Body of pancreas (tissue), 4 donors: ENCODE data around the gene PRSS8. TPM values are rescaled to one million over a fixed set of nuclear protein-coding genes. Genes with fewer than 3 reads are reported as not detected.

Source experiments
- ATAC-seq: fragments of 150-250 bp; one replicate; pipeline ENCODE4 v1.9.1; 2016
- DNase-seq, 4 donors: peaks; one replicate each; pipeline ENCODE4 v3.0.0-alpha.2; 2019
- H3K27ac ChIP-seq, 4 donors: fragments of 200-600 bp; sonication (generic); 1 replicate in 3 of 4; 2 replicates in 1 of 4; pipeline versions ENCODE4 v1.5.1 to v1.6.1; 2016 to 2019; ENCODE audit warnings: mild to moderate bottlenecking in 1 of 4, mixed read lengths in 1 of 4, moderate library complexity in 1 of 4
- H3K27me3 ChIP-seq, 2 donors: fragments of 200-600 bp; sonication (generic); one replicate each; pipeline ENCODE4 v1.6.0; 2016; ENCODE audit warnings: mild to moderate bottlenecking in 1 of 2
- H3K36me3 ChIP-seq, 2 donors: fragments of 200-600 bp; sonication (generic); replicated peaks in 1 of 2; 2 replicates each; pipeline ENCODE4 v1.5.1; 2016; ENCODE audit warnings: low read depth in 2 of 2; ENCODE audit not compliant: insufficient read depth in 1 of 2
- H3K4me1 ChIP-seq: fragments of 200-600 bp; sonication (generic); one replicate; pipeline ENCODE4 v1.6.0; 2016
- H3K4me3 ChIP-seq, 2 donors: fragments of 200-600 bp; sonication (generic); 1 replicate in 1 of 2; 2 replicates in 1 of 2; pipeline ENCODE4 v1.5.1; 2016 to 2019
- H3K9me3 ChIP-seq, 3 donors: fragments of 200-600 bp; sonication (generic); 1 replicate in 2 of 3; 2 replicates in 1 of 3; pipeline ENCODE4 v1.5.1; 2016
- POLR2A ChIP-seq, 3 donors: fragments of 450-650 bp; IDR thresholded peaks; one replicate each; pipeline ENCODE4 v1.6.1; 2016; ENCODE audit warnings: antibody characterized with exemption in 3 of 3, mild to moderate bottlenecking in 2 of 3
- WGBS, 2 donors: methylation state at CpG; one replicate each; pipeline ENCODE4 v1.1.5; 2017; 5-methylcytosine and 5-hydroxymethylcytosine counted together
- intact Hi-C: fragments of 100-400 bp; cut with DNase I; formaldehyde crosslinking; loops from one replicate; pipeline ENCODE4 v1.15.1; 2023
- total RNA-seq, 2 donors: library from RNA; depleted of rRNA; stranded (reverse); fragments of >200 nt; gene quantifications; one replicate each; pipeline ENCODE4 v1.1.0, GENCODE V29; 2016
- TF ChIP-seq, protein P1 (sequence below), 7 experiments: fragments of 450-650 bp in 4 of 7; fragments of 200-600 bp in 3 of 7; sonication (generic) in 3 of 7; IDR thresholded peaks; one replicate each; pipeline ENCODE4 v1.5.1; 2016 to 2019; ENCODE audit warnings: antibody characterized with exemption in 7 of 7

The PRSS8 gene
- total RNA-seq, 2 donors from 2014 or later: 75.5 to 81.7 TPM

DNA sequence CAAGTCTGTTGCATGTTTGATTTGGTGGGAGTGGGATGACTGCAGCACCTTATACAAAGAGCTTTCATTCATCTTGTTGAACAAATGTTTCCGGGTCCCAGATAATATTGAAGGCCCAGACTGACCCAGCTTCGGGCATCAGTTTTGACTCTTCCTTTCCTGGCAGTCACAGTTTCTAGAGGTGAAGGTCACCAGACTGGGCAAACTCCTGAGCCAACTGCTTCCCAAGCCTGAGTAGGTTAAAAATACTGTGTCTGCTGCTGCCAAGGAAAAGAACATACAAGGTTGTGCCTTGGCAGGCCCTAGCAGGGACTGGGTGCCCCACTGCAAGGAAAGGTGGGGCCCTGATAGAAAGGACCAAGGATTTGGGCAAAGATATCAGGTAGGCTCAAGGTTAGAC is 22.8 kb downstream of the PRSS8 start:
- 38 to 40% methylated on average over 2 of the region's 2 CpGs for WGBS, 2 donors
- intact Hi-C loops: no loop called here
- H3K4me1 ChIP-seq: peaks cover 73% of the 10 kb centered on the region
- no peaks in the 10 kb centered on the region for H3K9me3 ChIP-seq
- no peak for DNase-seq
- no peaks in the 10 kb centered on the region for H3K27me3 ChIP-seq
- no peak for TF ChIP-seq POLR2A (IDR thresholded peaks at IDR 0.05)
- TF ChIP-seq, protein P1, sequence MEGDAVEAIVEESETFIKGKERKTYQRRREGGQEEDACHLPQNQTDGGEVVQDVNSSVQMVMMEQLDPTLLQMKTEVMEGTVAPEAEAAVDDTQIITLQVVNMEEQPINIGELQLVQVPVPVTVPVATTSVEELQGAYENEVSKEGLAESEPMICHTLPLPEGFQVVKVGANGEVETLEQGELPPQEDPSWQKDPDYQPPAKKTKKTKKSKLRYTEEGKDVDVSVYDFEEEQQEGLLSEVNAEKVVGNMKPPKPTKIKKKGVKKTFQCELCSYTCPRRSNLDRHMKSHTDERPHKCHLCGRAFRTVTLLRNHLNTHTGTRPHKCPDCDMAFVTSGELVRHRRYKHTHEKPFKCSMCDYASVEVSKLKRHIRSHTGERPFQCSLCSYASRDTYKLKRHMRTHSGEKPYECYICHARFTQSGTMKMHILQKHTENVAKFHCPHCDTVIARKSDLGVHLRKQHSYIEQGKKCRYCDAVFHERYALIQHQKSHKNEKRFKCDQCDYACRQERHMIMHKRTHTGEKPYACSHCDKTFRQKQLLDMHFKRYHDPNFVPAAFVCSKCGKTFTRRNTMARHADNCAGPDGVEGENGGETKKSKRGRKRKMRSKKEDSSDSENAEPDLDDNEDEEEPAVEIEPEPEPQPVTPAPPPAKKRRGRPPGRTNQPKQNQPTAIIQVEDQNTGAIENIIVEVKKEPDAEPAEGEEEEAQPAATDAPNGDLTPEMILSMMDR (IDR thresholded peaks at IDR 0.05): no peak
- no peak overlapping the region for H3K4me3 ChIP-seq
- peak overlapping the region in 3 of 4 donors; percentile 46 to 95 (median 74) for H3K27ac ChIP-seq
- no peak for ATAC-seq
- H3K36me3 ChIP-seq: peaks cover 0 to 6% of the 10 kb centered on the region in 2 donors

DNA sequence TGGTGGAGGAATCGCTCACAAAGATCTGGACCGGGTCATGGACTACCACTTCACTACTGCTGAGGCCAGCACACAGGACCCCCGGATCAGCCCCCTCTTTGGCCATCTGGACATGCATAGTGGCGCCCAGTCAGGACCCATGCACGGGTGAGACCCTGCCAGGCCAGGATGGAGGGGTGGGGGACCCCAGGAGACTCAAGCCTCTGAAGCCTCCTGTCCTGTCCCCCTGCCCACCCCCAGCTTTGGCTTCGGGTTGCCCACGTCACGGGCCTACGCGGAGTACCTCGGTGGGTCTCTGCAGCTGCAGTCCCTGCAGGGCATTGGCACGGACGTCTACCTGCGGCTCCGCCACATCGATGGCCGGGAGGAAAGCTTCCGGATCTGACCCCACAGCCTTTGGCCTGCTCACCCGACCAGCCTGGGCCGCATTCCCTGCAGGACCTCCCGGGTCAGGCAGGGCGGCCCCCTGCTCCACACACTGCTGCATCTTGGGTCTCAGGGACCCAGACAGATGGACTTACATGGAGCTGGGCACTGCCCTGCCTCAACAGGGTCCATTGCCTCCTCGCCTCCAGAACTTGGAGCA is 23.6 kb downstream of the PRSS8 start:
- peak overlapping the region in 2 of 4 donors; percentile 74 to 95 for H3K27ac ChIP-seq
- no peak for ATAC-seq
- no peak for DNase-seq
- H3K4me3 ChIP-seq: no peak overlapping the region
- H3K4me1 ChIP-seq: peaks cover 76% of the 10 kb centered on the region
- 93 to 94% methylated on average over 20 to 23 of the region's 23 CpGs for WGBS, 2 donors
- intact Hi-C loops: no loop called here
- TF ChIP-seq, protein P1 (IDR thresholded peaks at IDR 0.05): no peak
- TF ChIP-seq POLR2A (IDR thresholded peaks at IDR 0.05): no peak
- no peaks in the 10 kb centered on the region for H3K27me3 ChIP-seq
- no peaks in the 10 kb centered on the region for H3K9me3 ChIP-seq
- peaks cover 0 to 6% of the 10 kb centered on the region in 2 donors for H3K36me3 ChIP-seq

DNA sequence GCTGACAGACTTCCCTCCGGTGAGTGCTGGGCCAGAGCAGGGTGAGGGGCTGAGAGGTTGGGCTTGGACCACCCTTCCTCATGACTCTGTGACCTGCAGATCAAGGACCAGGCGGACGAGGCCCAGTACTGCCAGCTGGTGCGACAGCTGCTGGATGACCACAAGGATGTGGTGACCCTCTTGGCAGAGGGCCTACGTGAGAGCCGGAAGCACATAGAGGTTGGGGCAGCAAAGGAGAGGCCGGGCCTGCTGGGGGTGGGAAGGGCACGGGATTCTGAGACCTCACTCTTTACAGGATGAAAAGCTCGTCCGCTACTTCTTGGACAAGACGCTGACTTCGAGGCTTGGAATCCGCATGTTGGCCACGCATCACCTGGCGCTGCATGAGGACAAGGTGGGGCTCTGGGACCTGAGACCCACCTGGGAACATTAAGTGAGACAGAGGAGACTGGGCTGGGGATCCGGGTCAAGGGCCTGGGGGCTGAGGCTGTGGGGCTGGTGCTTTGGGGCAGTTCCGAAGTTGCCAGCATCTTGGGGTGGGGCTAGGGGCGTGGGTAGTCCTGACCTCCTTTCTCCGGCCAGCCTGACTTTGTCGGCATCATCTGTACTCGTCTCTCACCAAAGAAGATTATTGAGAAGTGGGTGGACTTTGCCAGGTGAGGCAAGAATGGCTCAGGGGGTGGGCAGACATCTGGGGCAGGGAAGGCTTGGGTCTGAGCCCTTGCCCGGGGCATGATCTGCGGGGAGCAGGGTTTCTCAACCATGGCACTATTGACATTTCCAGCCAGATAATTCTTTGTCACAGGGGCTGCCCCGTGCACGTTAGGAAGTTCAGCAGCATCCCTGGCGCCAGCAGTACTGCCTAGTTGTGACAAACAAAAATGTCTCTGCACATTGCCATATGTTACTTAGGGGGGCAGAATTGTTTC is 25.2 kb downstream of the PRSS8 start:
- no peak for TF ChIP-seq POLR2A (IDR thresholded peaks at IDR 0.05)
- TF ChIP-seq, protein P1 (IDR thresholded peaks at IDR 0.05): no peak
- Histone ChIP-seq H3K36me3 (peaks cover 0 to 6% of the 10 kb centered on the region in 2 donors), H3K9me3 (no peaks in the 10 kb centered on the region), H3K27me3 (no peaks in the 10 kb centered on the region), H3K4me3 (no peak overlapping the region), H3K27ac (no peak overlapping the region), H3K4me1 (peaks cover 76% of the 10 kb centered on the region)
- DNase-seq (no peak), ATAC-seq (no peak)
- intact Hi-C loops: no loop called here
- 89 to 93% methylated on average over 17 to 25 of the region's 26 CpGs for WGBS, 2 donors

DNA sequence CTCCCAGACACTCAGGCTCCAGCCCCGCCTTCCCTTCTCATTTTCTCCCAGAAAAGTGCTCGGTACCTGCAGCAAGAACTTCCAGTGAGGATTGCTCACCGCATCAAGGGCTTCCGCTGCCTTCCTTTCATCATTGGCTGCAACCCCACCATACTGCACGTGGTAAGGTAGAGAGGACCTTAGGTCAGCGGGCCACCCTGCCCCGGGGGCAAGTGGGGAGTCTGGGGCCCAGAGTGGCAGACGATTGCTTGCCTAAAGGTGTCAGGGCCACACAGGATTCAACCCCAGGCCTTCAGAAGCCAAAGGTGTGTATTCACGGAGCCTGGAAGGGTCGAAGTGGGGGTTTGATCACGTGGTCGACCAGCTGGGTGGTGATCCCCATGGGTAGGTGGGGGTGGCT is 25.9 kb downstream of the PRSS8 start:
- TF ChIP-seq, protein P1 (IDR thresholded peaks at IDR 0.05): no peak
- no peak for TF ChIP-seq POLR2A (IDR thresholded peaks at IDR 0.05)
- Histone ChIP-seq H3K36me3 (peaks cover 0 to 6% of the 10 kb centered on the region in 2 donors), H3K4me3 (no peak overlapping the region), H3K27me3 (no peaks in the 10 kb centered on the region), H3K4me1 (peaks cover 73% of the 10 kb centered on the region), H3K9me3 (no peaks in the 10 kb centered on the region), H3K27ac (peak overlapping the region in 1 of 4 donors; percentile 92)
- ATAC-seq (no peak), DNase-seq (no peak)
- 86 to 87% methylated on average over 8 to 12 of the region's 12 CpGs for WGBS, 2 donors
- intact Hi-C loops: no loop called here
